OCI-LY1 (cell line): ENCODE measurements around the gene CLDN9.

Experiments
- H2AFZ ChIP-seq: fragments of 200-600 bp; sonication (generic), shearing (Covaris generic); 2 replicates; pipeline ENCODE4 v1.6.0; 2014; ENCODE audit warnings: antibody characterized with exemption, mild to moderate bottlenecking, low read length
- H3F3A ChIP-seq: fragments of 200-600 bp; sonication (generic), shearing (Covaris generic); 2 replicates; pipeline ENCODE4 v1.6.0; 2014; ENCODE audit warnings: mild to moderate bottlenecking, antibody characterized with exemption, low read length, moderate library complexity; ENCODE audit not compliant: insufficient read depth
- H3K27ac ChIP-seq: fragments of 200-600 bp; sonication (generic); 2 replicates; pipeline ENCODE4 v1.5.1; 2014; ENCODE audit warnings: low read length, mixed run types, mild to moderate bottlenecking, low read depth; ENCODE audit not compliant: poor library complexity, severe bottlenecking
- H3K27me3 ChIP-seq: fragments of 200-600 bp; sonication (generic); 2 replicates; pipeline ENCODE4 v1.6.0; 2014; ENCODE audit warnings: antibody characterized with exemption, mild to moderate bottlenecking, low read length, moderate library complexity; ENCODE audit not compliant: insufficient read depth
- H3K36me3 ChIP-seq: fragments of 200-600 bp; sonication (generic); 2 replicates; pipeline ENCODE4 v1.6.1; 2014; ENCODE audit warnings: mild to moderate bottlenecking, antibody characterized with exemption, low read length, moderate library complexity, mixed read lengths; ENCODE audit not compliant: insufficient read depth
- H3K4me1 ChIP-seq: fragments of 200-600 bp; sonication (generic); 2 replicates; pipeline ENCODE4 v1.5.1; 2014; ENCODE audit warnings: mild to moderate bottlenecking, low read length, moderate library complexity; ENCODE audit not compliant: insufficient read depth, severe bottlenecking
- H3K4me2 ChIP-seq: fragments of 200-600 bp; sonication (generic), shearing (Covaris generic); 2 replicates; pipeline ENCODE4 v1.6.1; 2014; ENCODE audit warnings: low read length
- H3K4me3 ChIP-seq: fragments of 200-600 bp; sonication (generic); 2 replicates; pipeline ENCODE4 v1.5.1; 2014; ENCODE audit warnings: low read length, low read depth, mild to moderate bottlenecking, mixed read lengths; ENCODE audit not compliant: poor library complexity, severe bottlenecking
- H3K79me2 ChIP-seq: fragments of 200-600 bp; shearing (Covaris generic); 2 replicates; pipeline ENCODE4 v1.6.1; 2016; ENCODE audit warnings: mixed run types, low read length, mixed read lengths; ENCODE audit not compliant: insufficient read depth
- H3K9ac ChIP-seq: fragments of 200-600 bp; sonication (generic), shearing (Covaris generic); 2 replicates; pipeline ENCODE4 v1.6.1; 2014; ENCODE audit warnings: mild to moderate bottlenecking, low read length, mixed read lengths
- H3K9me2 ChIP-seq: fragments of 200-600 bp; sonication (generic), shearing (Covaris generic); 2 replicates; pipeline ENCODE4 v1.6.1; 2014; ENCODE audit warnings: low read depth, mild to moderate bottlenecking, low read length, mixed read lengths
- H3K9me3 ChIP-seq: fragments of 200-600 bp; shearing (Covaris generic); 2 replicates; pipeline ENCODE4 v1.6.1; 2014; ENCODE audit warnings: low read length, mixed read lengths
- H4K20me1 ChIP-seq: fragments of 200-600 bp; sonication (generic), shearing (Covaris generic); 2 replicates; pipeline ENCODE4 v1.6.0; 2016; ENCODE audit warnings: mild to moderate bottlenecking, low read length; ENCODE audit not compliant: insufficient read depth
- EZH2 ChIP-seq: fragments of 200-600 bp; sonication (generic), shearing (Covaris generic); IDR thresholded peaks from 2 replicates; pipeline ENCODE4 v1.8.0; 2017; ENCODE audit warnings: borderline replicate concordance, mixed run types, mild to moderate bottlenecking, antibody characterized with exemption, low read length, moderate library complexity, mixed read lengths
- TF ChIP-seq, protein P1 (sequence below): fragments of 200-600 bp; sonication (generic), shearing (Covaris generic); IDR thresholded peaks from 2 replicates; pipeline ENCODE4 v1.5.1; 2017; ENCODE audit warnings: mild to moderate bottlenecking, antibody characterized with exemption, low read length, moderate library complexity, mixed read lengths

CLDN9 gene

DNA sequence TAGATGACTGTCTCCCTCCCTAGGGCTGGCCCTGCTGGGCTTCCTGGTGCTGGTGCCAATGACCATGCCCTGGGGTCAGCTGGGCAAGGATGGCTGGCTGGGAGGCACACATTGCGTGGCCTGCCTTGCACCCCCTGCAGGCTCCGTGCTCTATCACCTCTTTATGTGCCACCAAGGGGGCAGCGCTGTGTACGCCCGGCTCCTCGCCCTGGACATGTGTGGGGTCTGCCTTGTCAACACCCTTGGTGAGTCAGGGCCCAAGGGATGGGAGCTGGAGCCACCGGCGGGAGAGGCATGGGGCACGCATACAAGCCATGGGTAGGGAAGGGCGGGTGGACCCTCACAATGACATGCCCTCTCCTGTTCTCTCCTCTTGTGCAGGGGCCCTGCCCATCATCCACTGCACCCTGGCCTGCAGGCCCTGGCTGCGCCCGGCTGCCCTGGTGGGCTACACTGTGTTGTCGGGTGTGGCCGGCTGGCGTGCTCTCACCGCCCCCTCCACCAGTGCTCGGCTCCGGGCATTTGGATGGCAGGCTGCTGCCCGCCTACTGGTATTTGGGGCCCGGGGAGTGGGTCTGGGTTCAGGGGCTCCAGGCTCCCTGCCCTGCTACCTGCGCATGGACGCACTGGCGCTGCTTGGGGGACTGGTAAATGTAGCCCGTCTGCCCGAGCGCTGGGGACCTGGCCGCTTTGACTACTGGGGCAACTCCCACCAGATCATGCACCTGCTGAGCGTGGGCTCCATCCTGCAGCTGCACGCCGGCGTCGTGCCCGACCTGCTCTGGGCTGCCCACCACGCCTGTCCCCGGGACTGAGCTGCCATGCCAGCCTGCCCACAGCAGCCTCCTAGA, 41.4 kb upstream of the CLDN9 start:
- Histone ChIP-seq H3K4me3 (peak overlapping the region; percentile 81), H3K9ac (peak overlapping the region; percentile 84; the same call in 1 of the 2 replicates), H3K9me2 (no peaks in the 10 kb centered on the region), H4K20me1 (no peaks in the 10 kb centered on the region), H3K36me3 (peaks cover 58% of the 10 kb centered on the region), H3K27ac (peak overlapping the region; percentile 19), H3K4me2 (peak overlapping the region; percentile 85), H3F3A (no peaks in the 10 kb centered on the region), H3K9me3 (no peaks in the 10 kb centered on the region), H2AFZ (no peak overlapping the region), H3K79me2 (no peaks in the 10 kb centered on the region), H3K27me3 (no peaks in the 10 kb centered on the region), H3K4me1 (peaks cover 55% of the 10 kb centered on the region)
- TF ChIP-seq, protein P1, sequence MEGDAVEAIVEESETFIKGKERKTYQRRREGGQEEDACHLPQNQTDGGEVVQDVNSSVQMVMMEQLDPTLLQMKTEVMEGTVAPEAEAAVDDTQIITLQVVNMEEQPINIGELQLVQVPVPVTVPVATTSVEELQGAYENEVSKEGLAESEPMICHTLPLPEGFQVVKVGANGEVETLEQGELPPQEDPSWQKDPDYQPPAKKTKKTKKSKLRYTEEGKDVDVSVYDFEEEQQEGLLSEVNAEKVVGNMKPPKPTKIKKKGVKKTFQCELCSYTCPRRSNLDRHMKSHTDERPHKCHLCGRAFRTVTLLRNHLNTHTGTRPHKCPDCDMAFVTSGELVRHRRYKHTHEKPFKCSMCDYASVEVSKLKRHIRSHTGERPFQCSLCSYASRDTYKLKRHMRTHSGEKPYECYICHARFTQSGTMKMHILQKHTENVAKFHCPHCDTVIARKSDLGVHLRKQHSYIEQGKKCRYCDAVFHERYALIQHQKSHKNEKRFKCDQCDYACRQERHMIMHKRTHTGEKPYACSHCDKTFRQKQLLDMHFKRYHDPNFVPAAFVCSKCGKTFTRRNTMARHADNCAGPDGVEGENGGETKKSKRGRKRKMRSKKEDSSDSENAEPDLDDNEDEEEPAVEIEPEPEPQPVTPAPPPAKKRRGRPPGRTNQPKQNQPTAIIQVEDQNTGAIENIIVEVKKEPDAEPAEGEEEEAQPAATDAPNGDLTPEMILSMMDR: peak; percentile 29; the same call in 1 of the 2 replicates
- TF ChIP-seq EZH2: no peak

DNA sequence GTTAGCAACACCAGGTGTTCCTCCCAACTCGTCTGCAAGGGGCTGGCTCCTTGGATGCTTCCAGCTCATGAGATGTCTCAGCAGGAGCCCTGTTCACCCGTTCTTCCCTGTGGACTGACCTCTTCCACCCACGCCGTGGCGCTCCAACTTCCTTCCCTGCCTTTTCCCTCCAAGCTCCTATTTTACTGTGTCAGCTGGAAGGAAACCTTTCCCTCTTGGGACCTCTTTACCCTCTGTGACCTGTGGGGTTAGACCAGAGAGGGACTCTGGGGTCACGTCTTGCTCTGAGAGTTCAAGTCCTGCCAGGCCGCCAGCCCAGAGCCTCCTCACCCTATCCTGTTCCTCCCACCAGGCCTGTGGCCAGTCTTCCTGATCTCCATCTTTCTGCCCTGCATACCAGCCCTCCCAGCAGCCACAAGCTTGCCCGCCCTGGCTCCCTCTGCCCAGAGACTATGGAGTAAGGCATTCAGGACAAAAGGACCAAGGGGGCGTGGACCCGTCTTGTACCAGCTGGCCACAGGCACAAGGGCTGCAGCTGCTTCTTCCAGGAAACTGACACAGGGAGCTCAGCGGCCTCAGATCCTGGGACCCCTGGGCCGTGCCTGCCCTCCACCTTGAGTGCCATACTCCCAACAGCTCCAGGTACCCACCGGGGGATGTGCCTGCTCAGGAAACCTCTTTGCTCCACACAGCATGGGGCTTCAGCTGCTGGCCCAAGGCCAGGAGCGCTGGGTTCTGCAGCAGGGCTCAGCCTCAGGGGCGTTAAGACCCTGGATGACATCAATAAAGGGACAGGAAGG, 40.5 kb upstream of the CLDN9 start:
- no peak overlapping the region for H3K9ac ChIP-seq
- H3K36me3 ChIP-seq: peaks cover 66% of the 10 kb centered on the region
- peak overlapping the region; percentile 85; the same call in 1 of the 2 replicates for H3K4me2 ChIP-seq
- no peaks in the 10 kb centered on the region for H3K9me2 ChIP-seq
- H2AFZ ChIP-seq: no peak overlapping the region
- TF ChIP-seq, protein P1: no peak
- no peak for TF ChIP-seq EZH2
- no peaks in the 10 kb centered on the region for H3K9me3 ChIP-seq
- no peaks in the 10 kb centered on the region for H3K79me2 ChIP-seq
- no peaks in the 10 kb centered on the region for H3K27me3 ChIP-seq
- H3F3A ChIP-seq: no peaks in the 10 kb centered on the region
- no peaks in the 10 kb centered on the region for H4K20me1 ChIP-seq
- no peak overlapping the region for H3K4me3 ChIP-seq
- peak overlapping the region; percentile 29 for H3K27ac ChIP-seq
- peaks cover 56% of the 10 kb centered on the region for H3K4me1 ChIP-seq

DNA sequence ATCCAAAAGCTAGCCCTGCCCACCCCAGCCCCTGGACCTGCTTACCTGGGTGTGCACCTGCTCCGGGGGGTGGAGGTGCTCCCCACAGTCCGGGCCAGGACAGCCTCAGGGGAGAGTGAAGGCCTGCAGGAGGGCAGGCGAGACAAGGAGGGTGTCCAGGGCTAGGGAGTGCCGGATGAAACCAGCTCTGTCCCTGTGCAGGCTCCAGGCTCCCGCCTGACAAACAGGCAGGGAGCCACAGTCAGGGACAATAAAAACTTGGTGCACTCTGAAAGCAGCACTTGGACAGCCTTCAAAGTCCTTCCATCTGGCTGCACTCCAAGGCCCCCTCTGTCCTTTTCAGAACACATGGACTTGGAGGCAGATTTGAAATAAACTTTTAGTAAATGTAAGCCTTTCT, 39.6 kb upstream of the CLDN9 start:
- no peaks in the 10 kb centered on the region for H4K20me1 ChIP-seq
- H3K4me1 ChIP-seq: peaks cover 60% of the 10 kb centered on the region
- no peak overlapping the region for H3K4me2 ChIP-seq
- H3K9me2 ChIP-seq: no peaks in the 10 kb centered on the region
- H3K27me3 ChIP-seq: no peaks in the 10 kb centered on the region
- no peaks in the 10 kb centered on the region for H3K9me3 ChIP-seq
- H3K9ac ChIP-seq: no peak overlapping the region
- H3K36me3 ChIP-seq: peaks cover 75% of the 10 kb centered on the region
- H2AFZ ChIP-seq: no peak overlapping the region
- H3F3A ChIP-seq: no peaks in the 10 kb centered on the region
- H3K4me3 ChIP-seq: no peak overlapping the region
- TF ChIP-seq EZH2: no peak
- H3K27ac ChIP-seq: peak overlapping the region; percentile 30
- H3K79me2 ChIP-seq: no peaks in the 10 kb centered on the region; the same call in 1 of the 2 replicates
